AG04450 (cell line): ENCODE data around the gene STIM2. TPM values are rescaled to one million over a fixed set of nuclear protein-coding genes. Genes with fewer than 3 reads are reported as not detected.

Experiments
- CTCF ChIA-PET: fragments of 300-600, 350-600 bp; formaldehyde crosslinking; extraction: SDS; loops from one replicate; lab custom pipeline; 2022; ENCODE audit warnings: antibody characterized with exemption, inconsistent platforms; lab: Charles Lee
- POLR2A ChIA-PET: fragments of 350-600 bp; formaldehyde crosslinking; extraction: SDS; loops from one replicate; lab custom pipeline; 2021; ENCODE audit warnings: antibody characterized with exemption, inconsistent platforms; lab: Yijun Ruan, JAX
- DNase-seq: peaks from one replicate; pipeline ENCODE4 v3.0.0-alpha.2; 2011; ENCODE audit warnings: low read depth, low spot score
- H3K27ac ChIP-seq: one replicate; pipeline ENCODE4 v1.5.1; 2012; ENCODE audit warnings: low read depth, low read length, control low read depth
- H3K27me3 ChIP-seq: one replicate; pipeline ENCODE4 v1.6.0; 2012; ENCODE audit warnings: low read length; ENCODE audit not compliant: control insufficient read depth, insufficient read depth
- H3K4me3 ChIP-seq: 2 replicates; pipeline ENCODE4 v1.5.1; 2011; ENCODE audit warnings: mild to moderate bottlenecking, low read depth, low read length, control low read depth
- H3K9me3 ChIP-seq: 2 replicates; pipeline ENCODE4 v1.5.1; 2012; ENCODE audit warnings: low read length; ENCODE audit not compliant: control insufficient read depth, insufficient read depth
- polyA plus RNA-seq: library from polyadenylated mRNA; depleted of rRNA; stranded (reverse); fragments of >200 nt; gene quantifications from 2 replicates; pipeline ENCODE4 v1.2.3, GENCODE V29; 2011
- TF ChIP-seq, protein P1 (sequence below): IDR thresholded peaks from 2 replicates; pipeline ENCODE4 v1.5.1; 2011; ENCODE audit warnings: low read depth, low read length, control low read depth, inconsistent platforms

The STIM2 gene
- polyA plus RNA-seq, 1 experiment = 26.8 TPM

- POLR2A ChIA-PET = no interaction called here
- no peaks in the 10 kb centered on the region for H3K27me3 ChIP-seq
- H3K9me3 ChIP-seq = no peaks in the 10 kb centered on the region
- TF ChIP-seq, protein P1, sequence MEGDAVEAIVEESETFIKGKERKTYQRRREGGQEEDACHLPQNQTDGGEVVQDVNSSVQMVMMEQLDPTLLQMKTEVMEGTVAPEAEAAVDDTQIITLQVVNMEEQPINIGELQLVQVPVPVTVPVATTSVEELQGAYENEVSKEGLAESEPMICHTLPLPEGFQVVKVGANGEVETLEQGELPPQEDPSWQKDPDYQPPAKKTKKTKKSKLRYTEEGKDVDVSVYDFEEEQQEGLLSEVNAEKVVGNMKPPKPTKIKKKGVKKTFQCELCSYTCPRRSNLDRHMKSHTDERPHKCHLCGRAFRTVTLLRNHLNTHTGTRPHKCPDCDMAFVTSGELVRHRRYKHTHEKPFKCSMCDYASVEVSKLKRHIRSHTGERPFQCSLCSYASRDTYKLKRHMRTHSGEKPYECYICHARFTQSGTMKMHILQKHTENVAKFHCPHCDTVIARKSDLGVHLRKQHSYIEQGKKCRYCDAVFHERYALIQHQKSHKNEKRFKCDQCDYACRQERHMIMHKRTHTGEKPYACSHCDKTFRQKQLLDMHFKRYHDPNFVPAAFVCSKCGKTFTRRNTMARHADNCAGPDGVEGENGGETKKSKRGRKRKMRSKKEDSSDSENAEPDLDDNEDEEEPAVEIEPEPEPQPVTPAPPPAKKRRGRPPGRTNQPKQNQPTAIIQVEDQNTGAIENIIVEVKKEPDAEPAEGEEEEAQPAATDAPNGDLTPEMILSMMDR = no peak
- H3K4me3 ChIP-seq = no peak overlapping the region
- CTCF ChIA-PET = no interaction called here
- DNase-seq = no peak
- H3K27ac ChIP-seq = no peak overlapping the region
Observed at GRCh38 chr4:26911254-26911653, 50.6 kb downstream of the STIM2 start.

GRCh38 chr4:26912069-26912468 is 51.4 kb downstream of the STIM2 start:
- H3K27ac ChIP-seq = no peak overlapping the region
- no peaks in the 10 kb centered on the region for H3K27me3 ChIP-seq
- POLR2A ChIA-PET = no interaction called here
- no peak overlapping the region for H3K4me3 ChIP-seq
- DNase-seq = no peak
- H3K9me3 ChIP-seq = no peaks in the 10 kb centered on the region
- CTCF ChIA-PET = no interaction called here
- TF ChIP-seq, protein P1 = no peak

GRCh38 chr4:26912810-26913209 is 52.2 kb downstream of the STIM2 start:
- H3K4me3 ChIP-seq = no peak overlapping the region
- ChIA-PET POLR2A (no interaction called here), CTCF (no interaction called here)
- H3K9me3 ChIP-seq = no peaks in the 10 kb centered on the region
- no peak overlapping the region for H3K27ac ChIP-seq
- DNase-seq = no peak
- H3K27me3 ChIP-seq = no peaks in the 10 kb centered on the region
- TF ChIP-seq, protein P1 = no peak

DNA sequence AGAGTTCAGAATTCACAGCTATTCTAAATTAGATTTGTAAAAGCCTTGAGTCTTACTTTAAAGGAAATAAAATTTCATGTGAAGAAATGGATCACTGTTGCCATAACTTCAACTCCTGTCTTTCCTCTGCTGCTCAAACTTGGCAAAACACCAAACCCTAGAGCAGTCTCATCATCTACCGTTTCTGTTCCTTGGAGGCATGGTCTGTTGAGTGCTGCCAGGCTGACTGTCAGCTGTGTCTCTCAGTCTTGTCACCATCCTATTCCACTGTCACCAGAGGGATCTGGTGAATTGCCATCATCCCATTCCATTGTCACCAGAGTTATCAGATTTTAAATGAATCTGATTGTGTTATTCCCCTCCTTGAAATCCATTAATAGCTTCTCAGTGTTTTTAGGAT is 55.6 kb downstream of the STIM2 start:
- H3K4me3 ChIP-seq = no peak overlapping the region
- POLR2A ChIA-PET = no interaction called here
- CTCF ChIA-PET = interaction anchor here (0.7 kb wide), 1 partner anchor 514 kb away, joined by 4 read pairs; no protein-coding TSS in a partner anchor
- TF ChIP-seq, protein P1 = no peak
- H3K27ac ChIP-seq = no peak overlapping the region
- no peaks in the 10 kb centered on the region for H3K9me3 ChIP-seq
- DNase-seq = no peak
- H3K27me3 ChIP-seq = no peaks in the 10 kb centered on the region

- TF ChIP-seq, protein P1 = no peak
- H3K27ac ChIP-seq = no peak overlapping the region
- CTCF ChIA-PET = no interaction called here
- H3K4me3 ChIP-seq = no peak overlapping the region
- no peak for DNase-seq
- H3K9me3 ChIP-seq = no peaks in the 10 kb centered on the region
- POLR2A ChIA-PET = no interaction called here
- no peaks in the 10 kb centered on the region for H3K27me3 ChIP-seq
Observed at GRCh38 chr4:26930964-26931363, 70.3 kb downstream of the STIM2 start.
